Transverse colon (tissue), 3 donors: ENCODE results near the gene HSPG2.

Experiments
- POLR2A ChIP-seq: fragments of 450-650 bp; IDR thresholded peaks from one replicate; pipeline ENCODE4 v1.6.1; 2016; ENCODE audit warnings: antibody characterized with exemption, mild to moderate bottlenecking, moderate library complexity
- TF ChIP-seq, protein P1 (sequence below), 5 experiments: fragments of 200-600 bp in 3 of 5; fragments of 450-650 bp in 2 of 5; sonication (generic) in 3 of 5; IDR thresholded peaks; 1 replicate in 2 of 5; 2 replicates in 3 of 5; pipeline ENCODE4 v1.5.1; 2016 to 2017; ENCODE audit warnings: antibody characterized with exemption in 5 of 5, inconsistent platforms in 3 of 5, mild to moderate bottlenecking in 2 of 5, moderate library complexity in 1 of 5

DNA sequence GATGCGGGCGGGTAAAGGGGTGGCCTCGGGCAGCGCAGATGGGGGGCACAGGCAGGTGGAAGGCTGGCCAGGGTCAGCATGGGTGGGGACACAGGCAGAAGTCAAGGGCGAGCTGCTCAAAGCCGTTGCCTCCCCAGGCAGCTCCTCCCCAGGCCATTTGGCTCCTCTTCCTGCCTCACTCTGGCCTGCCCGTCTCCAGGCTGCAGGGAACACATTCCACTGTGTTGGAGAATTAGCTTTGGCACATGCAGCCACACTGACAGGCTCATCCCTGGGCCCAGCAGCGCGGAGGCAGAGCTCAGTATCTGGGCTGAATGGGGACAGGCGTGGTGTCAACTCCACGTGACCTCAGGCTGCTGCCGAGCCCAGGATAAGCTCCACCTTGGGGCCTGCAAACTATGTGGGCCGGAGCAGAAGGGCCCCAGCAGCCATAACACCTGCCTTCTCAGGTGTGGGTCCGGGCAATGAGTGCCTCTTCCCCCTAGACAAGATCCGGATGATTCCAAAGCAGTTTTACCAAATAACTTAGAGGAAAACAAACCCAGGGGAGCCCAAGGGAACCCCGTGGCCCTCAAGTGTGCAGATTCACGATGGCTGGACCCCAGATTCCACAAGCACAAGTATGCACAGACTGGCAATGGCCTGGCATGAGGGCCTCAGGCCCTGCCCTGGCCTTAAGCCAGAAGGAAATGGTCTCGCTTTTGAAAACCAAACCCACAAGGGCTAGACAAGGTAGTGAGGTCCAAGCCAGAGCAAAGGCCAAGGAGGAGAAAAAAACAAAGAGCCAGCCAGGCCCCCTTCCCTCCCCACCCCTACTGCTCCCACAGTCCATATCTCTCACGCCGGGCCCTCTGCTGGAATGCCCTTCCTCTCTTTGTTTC lies 40.2 kb downstream of the HSPG2 start:
- TF ChIP-seq, protein P1, sequence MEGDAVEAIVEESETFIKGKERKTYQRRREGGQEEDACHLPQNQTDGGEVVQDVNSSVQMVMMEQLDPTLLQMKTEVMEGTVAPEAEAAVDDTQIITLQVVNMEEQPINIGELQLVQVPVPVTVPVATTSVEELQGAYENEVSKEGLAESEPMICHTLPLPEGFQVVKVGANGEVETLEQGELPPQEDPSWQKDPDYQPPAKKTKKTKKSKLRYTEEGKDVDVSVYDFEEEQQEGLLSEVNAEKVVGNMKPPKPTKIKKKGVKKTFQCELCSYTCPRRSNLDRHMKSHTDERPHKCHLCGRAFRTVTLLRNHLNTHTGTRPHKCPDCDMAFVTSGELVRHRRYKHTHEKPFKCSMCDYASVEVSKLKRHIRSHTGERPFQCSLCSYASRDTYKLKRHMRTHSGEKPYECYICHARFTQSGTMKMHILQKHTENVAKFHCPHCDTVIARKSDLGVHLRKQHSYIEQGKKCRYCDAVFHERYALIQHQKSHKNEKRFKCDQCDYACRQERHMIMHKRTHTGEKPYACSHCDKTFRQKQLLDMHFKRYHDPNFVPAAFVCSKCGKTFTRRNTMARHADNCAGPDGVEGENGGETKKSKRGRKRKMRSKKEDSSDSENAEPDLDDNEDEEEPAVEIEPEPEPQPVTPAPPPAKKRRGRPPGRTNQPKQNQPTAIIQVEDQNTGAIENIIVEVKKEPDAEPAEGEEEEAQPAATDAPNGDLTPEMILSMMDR (IDR thresholded peaks at IDR 0.05), result no peak
- no peak for TF ChIP-seq POLR2A
